HCT116 (cell line): Measurements from ENCODE around the gene GUCY2D.
"Not testable (repeated sequence)": the region's sequence is repeated elsewhere in the genome, so short reads cannot be mapped to it uniquely, and the experiment has no call there.

Experiments used
- EZH2 ChIP-seq: fragments of 200-600 bp; sonication (generic); IDR thresholded peaks from 2 replicates; pipeline ENCODE4 v1.6.1; 2017; ENCODE audit warnings: antibody characterized with exemption, mixed run types
- EZH2phosphoT487 ChIP-seq: fragments of 200-600 bp; IDR thresholded peaks from 2 replicates; pipeline ENCODE4 v1.6.1; 2018; ENCODE audit warnings: antibody characterized with exemption, borderline replicate concordance
- FOSL1 ChIP-seq: IDR thresholded peaks from 2 replicates; pipeline ENCODE4 v1.6.1; 2012; ENCODE audit warnings: low read depth
- POLR2A ChIP-seq: IDR thresholded peaks from 2 replicates; pipeline ENCODE4 v1.7.0; 2011; ENCODE audit warnings: borderline replicate concordance; ENCODE audit not compliant: insufficient read depth, insufficient read length; ENCODE audit errors: extremely low read depth
- POLR2AphosphoS5 ChIP-seq: IDR thresholded peaks from 2 replicates; pipeline ENCODE4 v1.6.1; 2011; ENCODE audit warnings: mild to moderate bottlenecking, low read depth, low read length, moderate library complexity
- TF ChIP-seq, protein P1 (sequence below), 3 experiments: fragments of 200-600 bp in 1 of 3; sonication (generic) in 1 of 3; IDR thresholded peaks in 2 of 3; conservative IDR thresholded peaks in 1 of 3; 2 replicates each; pipeline ENCODE4 v1.5.1; 2012 to 2017; ENCODE audit warnings: low read depth in 2 of 3, low read length in 2 of 3, antibody characterized with exemption in 1 of 3, borderline replicate concordance in 1 of 3, control low read depth in 1 of 3, mild to moderate bottlenecking in 1 of 3, mixed read lengths in 1 of 3, mixed run types in 1 of 3, moderate library complexity in 1 of 3; ENCODE audit not compliant: insufficient read depth in 1 of 3
- TF ChIP-seq, protein P2 (sequence below): IDR thresholded peaks from 2 replicates; pipeline ENCODE4 v1.6.1; 2012; ENCODE audit warnings: low read depth

DNA sequence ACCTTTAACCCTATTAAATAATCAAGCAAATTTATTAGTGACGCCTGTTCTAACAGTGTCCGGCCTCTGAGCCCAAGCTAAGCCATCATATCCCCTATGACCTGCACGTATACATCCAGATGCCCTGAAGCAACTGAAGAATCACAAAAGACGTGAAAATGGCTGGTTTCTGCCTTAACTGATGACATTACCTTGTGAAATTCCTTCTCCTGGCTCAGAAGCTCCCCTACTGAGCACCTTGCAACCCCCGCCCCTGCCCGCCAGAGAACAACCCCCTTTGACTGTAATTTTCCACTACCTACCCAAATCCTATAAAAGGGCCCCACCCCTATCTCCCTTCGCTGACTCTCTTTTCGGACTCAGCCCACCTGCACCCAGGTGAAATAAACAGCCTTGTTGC is 59.4 kb downstream of the GUCY2D start:
- not testable (repeated sequence) for TF ChIP-seq POLR2A, EZH2, POLR2AphosphoS5, FOSL1, EZH2phosphoT487
- TF ChIP-seq, protein P1, sequence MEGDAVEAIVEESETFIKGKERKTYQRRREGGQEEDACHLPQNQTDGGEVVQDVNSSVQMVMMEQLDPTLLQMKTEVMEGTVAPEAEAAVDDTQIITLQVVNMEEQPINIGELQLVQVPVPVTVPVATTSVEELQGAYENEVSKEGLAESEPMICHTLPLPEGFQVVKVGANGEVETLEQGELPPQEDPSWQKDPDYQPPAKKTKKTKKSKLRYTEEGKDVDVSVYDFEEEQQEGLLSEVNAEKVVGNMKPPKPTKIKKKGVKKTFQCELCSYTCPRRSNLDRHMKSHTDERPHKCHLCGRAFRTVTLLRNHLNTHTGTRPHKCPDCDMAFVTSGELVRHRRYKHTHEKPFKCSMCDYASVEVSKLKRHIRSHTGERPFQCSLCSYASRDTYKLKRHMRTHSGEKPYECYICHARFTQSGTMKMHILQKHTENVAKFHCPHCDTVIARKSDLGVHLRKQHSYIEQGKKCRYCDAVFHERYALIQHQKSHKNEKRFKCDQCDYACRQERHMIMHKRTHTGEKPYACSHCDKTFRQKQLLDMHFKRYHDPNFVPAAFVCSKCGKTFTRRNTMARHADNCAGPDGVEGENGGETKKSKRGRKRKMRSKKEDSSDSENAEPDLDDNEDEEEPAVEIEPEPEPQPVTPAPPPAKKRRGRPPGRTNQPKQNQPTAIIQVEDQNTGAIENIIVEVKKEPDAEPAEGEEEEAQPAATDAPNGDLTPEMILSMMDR (IDR thresholded peaks at IDR 0.05 in 2 of 3, conservative IDR thresholded peaks at IDR 0.05 in 1 of 3; ENCODE audit: borderline replicate concordance in 1 of 3, insufficient read depth in 1 of 3, low read depth in 2 of 3, low read length in 2 of 3), result not testable (repeated sequence)
- TF ChIP-seq, protein P2, sequence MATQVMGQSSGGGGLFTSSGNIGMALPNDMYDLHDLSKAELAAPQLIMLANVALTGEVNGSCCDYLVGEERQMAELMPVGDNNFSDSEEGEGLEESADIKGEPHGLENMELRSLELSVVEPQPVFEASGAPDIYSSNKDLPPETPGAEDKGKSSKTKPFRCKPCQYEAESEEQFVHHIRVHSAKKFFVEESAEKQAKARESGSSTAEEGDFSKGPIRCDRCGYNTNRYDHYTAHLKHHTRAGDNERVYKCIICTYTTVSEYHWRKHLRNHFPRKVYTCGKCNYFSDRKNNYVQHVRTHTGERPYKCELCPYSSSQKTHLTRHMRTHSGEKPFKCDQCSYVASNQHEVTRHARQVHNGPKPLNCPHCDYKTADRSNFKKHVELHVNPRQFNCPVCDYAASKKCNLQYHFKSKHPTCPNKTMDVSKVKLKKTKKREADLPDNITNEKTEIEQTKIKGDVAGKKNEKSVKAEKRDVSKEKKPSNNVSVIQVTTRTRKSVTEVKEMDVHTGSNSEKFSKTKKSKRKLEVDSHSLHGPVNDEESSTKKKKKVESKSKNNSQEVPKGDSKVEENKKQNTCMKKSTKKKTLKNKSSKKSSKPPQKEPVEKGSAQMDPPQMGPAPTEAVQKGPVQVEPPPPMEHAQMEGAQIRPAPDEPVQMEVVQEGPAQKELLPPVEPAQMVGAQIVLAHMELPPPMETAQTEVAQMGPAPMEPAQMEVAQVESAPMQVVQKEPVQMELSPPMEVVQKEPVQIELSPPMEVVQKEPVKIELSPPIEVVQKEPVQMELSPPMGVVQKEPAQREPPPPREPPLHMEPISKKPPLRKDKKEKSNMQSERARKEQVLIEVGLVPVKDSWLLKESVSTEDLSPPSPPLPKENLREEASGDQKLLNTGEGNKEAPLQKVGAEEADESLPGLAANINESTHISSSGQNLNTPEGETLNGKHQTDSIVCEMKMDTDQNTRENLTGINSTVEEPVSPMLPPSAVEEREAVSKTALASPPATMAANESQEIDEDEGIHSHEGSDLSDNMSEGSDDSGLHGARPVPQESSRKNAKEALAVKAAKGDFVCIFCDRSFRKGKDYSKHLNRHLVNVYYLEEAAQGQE, result not testable (repeated sequence)
